Adipocyte (in vitro differentiated cells): ENCODE measurements around the gene CYB5B.

Source experiments
- DNase-seq: peaks from one replicate; pipeline ENCODE4 v3.0.0-alpha.2; 2015; ENCODE audit warnings: low read depth
- H3K27me3 ChIP-seq: replicated peaks from 2 replicates; pipeline ENCODE4 v1.7.0; 2013; ENCODE audit warnings: mild to moderate bottlenecking, low read length, moderate library complexity; ENCODE audit not compliant: control insufficient read depth, insufficient read depth
- H3K36me3 ChIP-seq: 2 replicates; pipeline ENCODE4 v1.7.0; 2013; ENCODE audit warnings: low read length, mild to moderate bottlenecking, moderate library complexity; ENCODE audit not compliant: control insufficient read depth, insufficient read depth, severe bottlenecking
- H3K4me1 ChIP-seq: 2 replicates; pipeline ENCODE4 v1.7.0; 2013; ENCODE audit warnings: mild to moderate bottlenecking, low read length, moderate library complexity; ENCODE audit not compliant: control insufficient read depth, insufficient read depth
- H3K4me3 ChIP-seq: 2 replicates; pipeline ENCODE4 v1.7.0; 2013; ENCODE audit warnings: mild to moderate bottlenecking, low read length, moderate library complexity
- H3K9ac ChIP-seq: 2 replicates; pipeline ENCODE4 v1.7.0; 2013; ENCODE audit warnings: mild to moderate bottlenecking, low read length, moderate library complexity
- H3K9me3 ChIP-seq: 2 replicates; pipeline ENCODE4 v1.7.0; 2013; ENCODE audit warnings: mild to moderate bottlenecking, low read length, moderate library complexity; ENCODE audit not compliant: control insufficient read depth

The CYB5B gene

DNA sequence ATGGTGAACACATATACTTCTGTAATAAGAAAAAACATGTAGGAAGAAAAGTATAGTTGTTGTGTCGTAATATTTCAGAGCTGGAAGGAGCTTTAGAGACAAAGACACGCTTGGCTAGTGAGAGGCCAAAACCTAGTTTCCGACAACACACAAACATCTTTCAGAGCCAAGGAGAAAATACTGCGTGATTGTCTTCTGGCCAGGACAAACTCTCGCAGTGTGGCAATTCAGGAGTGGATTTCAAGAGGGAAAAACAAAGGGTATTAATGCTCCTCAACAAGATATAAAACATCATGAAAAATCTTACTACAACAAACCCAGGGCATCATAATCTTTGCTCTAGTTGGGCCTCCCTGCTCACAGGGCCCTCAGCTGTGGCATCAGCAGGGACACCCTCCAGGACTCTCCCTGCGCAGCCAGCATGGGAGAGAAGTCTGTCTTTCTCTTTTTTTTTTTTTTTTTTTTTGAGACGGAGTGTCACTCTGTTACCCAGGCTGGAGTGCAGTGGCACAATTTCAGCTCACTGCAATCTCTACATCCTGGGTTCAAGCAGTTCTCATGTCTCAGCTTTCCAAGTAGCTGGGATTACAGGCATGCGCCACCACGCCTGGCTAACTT is 66.4 kb downstream of the CYB5B start:
- H3K27me3 ChIP-seq, result peaks cover 7% of the 10 kb centered on the region
- H3K4me3 ChIP-seq, result no peak overlapping the region
- DNase-seq, result no peak
- peaks cover 9% of the 10 kb centered on the region for H3K4me1 ChIP-seq
- no peak overlapping the region for H3K9ac ChIP-seq
- H3K36me3 ChIP-seq, result no peaks in the 10 kb centered on the region
- peaks cover 11% of the 10 kb centered on the region for H3K9me3 ChIP-seq

- no peak overlapping the region for H3K4me3 ChIP-seq
- no peaks in the 10 kb centered on the region for H3K36me3 ChIP-seq
- no peaks in the 10 kb centered on the region for H3K27me3 ChIP-seq
- DNase-seq, result peak; percentile 29
- H3K4me1 ChIP-seq, result peaks cover 9% of the 10 kb centered on the region
- no peak overlapping the region for H3K9ac ChIP-seq
- peaks cover 11% of the 10 kb centered on the region for H3K9me3 ChIP-seq
These were observed 70.6 kb downstream of the CYB5B start for GRCh38 chr16:69494991-69495392.

- Histone ChIP-seq H3K9ac (no peak overlapping the region), H3K4me3 (no peak overlapping the region), H3K27me3 (no peaks in the 10 kb centered on the region), H3K4me1 (peaks cover 5% of the 10 kb centered on the region), H3K9me3 (peaks cover 11% of the 10 kb centered on the region), H3K36me3 (no peaks in the 10 kb centered on the region)
- no peak for DNase-seq
These were observed 71.4 kb downstream of the CYB5B start for GRCh38 chr16:69495821-69496220.

GRCh38 chr16:69496376-69496775 is 72.0 kb downstream of the CYB5B start:
- Histone ChIP-seq H3K36me3 (no peaks in the 10 kb centered on the region), H3K27me3 (no peaks in the 10 kb centered on the region), H3K9ac (no peak overlapping the region), H3K4me3 (no peak overlapping the region), H3K9me3 (peaks cover 11% of the 10 kb centered on the region), H3K4me1 (no peaks in the 10 kb centered on the region)
- no peak for DNase-seq

DNA sequence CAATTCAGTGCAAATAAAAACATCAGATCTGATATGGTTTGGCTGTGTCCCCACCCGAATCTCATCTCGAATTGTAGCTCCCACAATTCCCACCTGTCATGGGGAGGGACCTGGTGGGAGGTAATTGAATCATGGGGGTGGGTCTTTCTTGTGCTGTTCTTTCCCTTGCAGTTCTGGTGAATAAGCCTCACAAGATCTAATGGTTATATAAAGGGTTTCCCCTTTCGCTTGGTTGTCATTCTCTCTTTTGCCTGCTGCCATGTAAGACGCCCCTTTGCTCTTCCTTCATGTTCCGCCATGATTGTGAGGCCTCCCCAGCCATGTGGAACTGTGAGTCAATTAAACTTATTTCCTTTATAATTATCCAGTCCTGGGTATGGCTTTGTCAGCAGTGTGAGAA is 72.5 kb downstream of the CYB5B start:
- Histone ChIP-seq H3K9me3 (peaks cover 11% of the 10 kb centered on the region), H3K27me3 (no peaks in the 10 kb centered on the region), H3K36me3 (no peaks in the 10 kb centered on the region), H3K9ac (no peak overlapping the region), H3K4me1 (no peaks in the 10 kb centered on the region), H3K4me3 (no peak overlapping the region)
- DNase-seq, result no peak

- Histone ChIP-seq H3K9me3 (peaks cover 11% of the 10 kb centered on the region), H3K4me3 (no peak overlapping the region), H3K9ac (no peak overlapping the region), H3K27me3 (no peaks in the 10 kb centered on the region), H3K4me1 (no peaks in the 10 kb centered on the region), H3K36me3 (no peaks in the 10 kb centered on the region)
- DNase-seq, result no peak
These were observed 73.6 kb downstream of the CYB5B start for GRCh38 chr16:69497876-69498596.

- H3K36me3 ChIP-seq, result no peaks in the 10 kb centered on the region
- no peak for DNase-seq
These were observed 74.5 kb downstream of the CYB5B start for GRCh38 chr16:69498926-69499325.

GRCh38 chr16:69499541-69500230 is 75.3 kb downstream of the CYB5B start:
- Histone ChIP-seq H3K9me3 (no peaks in the 10 kb centered on the region), H3K27me3 (no peaks in the 10 kb centered on the region), H3K4me3 (no peak overlapping the region), H3K9ac (no peak overlapping the region), H3K4me1 (no peaks in the 10 kb centered on the region), H3K36me3 (no peaks in the 10 kb centered on the region)
- no peak for DNase-seq

More at GRCh38 chr16:69498926-69499325, 74.5 kb downstream of the CYB5B start:
- Histone ChIP-seq H3K27me3 (no peaks in the 10 kb centered on the region), H3K4me1 (no peaks in the 10 kb centered on the region), H3K4me3 (no peak overlapping the region), H3K9ac (no peak overlapping the region), H3K9me3 (peaks cover 3% of the 10 kb centered on the region)

GRCh38 chr16:69500496-69500895 is 76.1 kb downstream of the CYB5B start:
- no peaks in the 10 kb centered on the region for H3K4me1 ChIP-seq
- H3K9me3 ChIP-seq, result no peaks in the 10 kb centered on the region
- no peak overlapping the region for H3K4me3 ChIP-seq
- H3K36me3 ChIP-seq, result no peaks in the 10 kb centered on the region
- no peak for DNase-seq
- no peak overlapping the region for H3K9ac ChIP-seq
- H3K27me3 ChIP-seq, result no peaks in the 10 kb centered on the region

DNA sequence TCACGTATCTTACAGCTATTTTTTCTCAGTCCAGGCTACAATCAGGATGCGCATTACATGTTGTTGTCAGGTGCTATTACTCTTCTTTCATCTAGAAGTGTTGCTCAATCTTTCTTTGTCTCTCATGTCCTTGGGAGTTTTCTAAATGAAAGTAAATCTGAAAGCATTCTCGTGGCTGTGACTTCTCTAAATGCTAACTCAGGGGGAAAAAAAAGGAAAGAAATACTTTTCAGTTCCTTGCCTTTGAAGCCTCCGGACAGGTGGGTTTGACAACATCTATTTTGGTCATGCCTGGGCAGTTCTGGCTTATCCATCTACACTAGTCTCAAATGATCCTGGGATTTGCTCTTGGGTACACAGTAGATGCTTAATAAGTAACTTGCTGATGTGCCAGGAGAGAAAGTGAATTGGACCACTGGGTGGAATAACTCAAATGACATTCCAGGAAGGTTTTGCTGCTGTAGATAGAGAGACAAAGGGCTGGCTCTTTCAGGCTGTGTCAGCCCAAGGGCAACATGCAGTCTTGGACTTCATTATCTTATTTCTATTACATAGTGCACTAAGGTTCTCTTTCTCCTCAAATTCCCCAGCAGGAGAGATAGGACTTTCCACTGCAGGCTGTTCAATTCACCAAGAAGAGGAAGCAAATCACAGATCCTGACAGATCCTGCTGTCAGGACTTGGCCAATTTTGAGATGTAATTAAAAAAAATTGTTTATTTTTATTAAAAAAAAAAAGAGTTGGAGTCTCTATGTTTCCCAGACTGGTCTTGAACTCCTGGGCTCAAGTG is 77.7 kb downstream of the CYB5B start:
- H3K9me3 ChIP-seq, result no peaks in the 10 kb centered on the region
- no peak overlapping the region for H3K9ac ChIP-seq
- no peaks in the 10 kb centered on the region for H3K36me3 ChIP-seq
- no peak overlapping the region for H3K4me3 ChIP-seq
- H3K27me3 ChIP-seq, result no peaks in the 10 kb centered on the region
- H3K4me1 ChIP-seq, result no peaks in the 10 kb centered on the region
- DNase-seq, result no peak

- no peak overlapping the region for H3K4me3 ChIP-seq
- peaks cover 4% of the 10 kb centered on the region for H3K4me1 ChIP-seq
- H3K27me3 ChIP-seq, result no peaks in the 10 kb centered on the region
- no peaks in the 10 kb centered on the region for H3K9me3 ChIP-seq
- no peak for DNase-seq
- H3K36me3 ChIP-seq, result no peaks in the 10 kb centered on the region
- no peak overlapping the region for H3K9ac ChIP-seq
These were observed 78.8 kb downstream of the CYB5B start for GRCh38 chr16:69503244-69503643.
